AG04450 (cell line): ENCODE data around the gene LILRB5. TPM values are rescaled to one million over a fixed set of nuclear protein-coding genes. Genes with fewer than 3 reads are reported as not detected.

Experiments used
- CTCF ChIA-PET: fragments of 300-600, 350-600 bp; formaldehyde crosslinking; extraction: SDS; loops from one replicate; lab custom pipeline; 2022; ENCODE audit warnings: antibody characterized with exemption, inconsistent platforms; lab: Charles Lee
- POLR2A ChIA-PET: fragments of 350-600 bp; formaldehyde crosslinking; extraction: SDS; loops from one replicate; lab custom pipeline; 2021; ENCODE audit warnings: antibody characterized with exemption, inconsistent platforms; lab: Yijun Ruan, JAX
- DNase-seq: peaks from one replicate; pipeline ENCODE4 v3.0.0-alpha.2; 2011; ENCODE audit warnings: low read depth, low spot score
- H3K27ac ChIP-seq: one replicate; pipeline ENCODE4 v1.5.1; 2012; ENCODE audit warnings: low read depth, low read length, control low read depth
- H3K27me3 ChIP-seq: one replicate; pipeline ENCODE4 v1.6.0; 2012; ENCODE audit warnings: low read length; ENCODE audit not compliant: control insufficient read depth, insufficient read depth
- H3K4me3 ChIP-seq: 2 replicates; pipeline ENCODE4 v1.5.1; 2011; ENCODE audit warnings: mild to moderate bottlenecking, low read depth, low read length, control low read depth
- H3K9me3 ChIP-seq: 2 replicates; pipeline ENCODE4 v1.5.1; 2012; ENCODE audit warnings: low read length; ENCODE audit not compliant: control insufficient read depth, insufficient read depth
- polyA minus RNA-seq: library from RNA; depleted of rRNA, polyadenylated mRNA; stranded (reverse); fragments of >200 nt; gene quantifications from 2 replicates; pipeline ENCODE4 v1.2.3, GENCODE V29; 2011; rRNA and poly(A)+ RNA removed
- polyA plus RNA-seq: library from polyadenylated mRNA; depleted of rRNA; stranded (reverse); fragments of >200 nt; gene quantifications from 2 replicates; pipeline ENCODE4 v1.2.3, GENCODE V29; 2011; rRNA removed
- TF ChIP-seq, protein P1 (sequence below): IDR thresholded peaks from 2 replicates; pipeline ENCODE4 v1.5.1; 2011; ENCODE audit warnings: low read depth, low read length, control low read depth, inconsistent platforms

LILRB5 gene
- polyA plus RNA-seq (not detected in 2 replicates), polyA minus RNA-seq (not detected in 2 replicates)

- DNase-seq = no peak
- Histone ChIP-seq H3K9me3 (no peaks in the 10 kb centered on the region), H3K27ac (no peak within 1 kb of the TSS), H3K4me3 (no peak within 1 kb of the TSS), H3K27me3 (peaks cover 18% of the 10 kb centered on the region)
- CTCF ChIA-PET = no interaction called here
- TF ChIP-seq, protein P1, sequence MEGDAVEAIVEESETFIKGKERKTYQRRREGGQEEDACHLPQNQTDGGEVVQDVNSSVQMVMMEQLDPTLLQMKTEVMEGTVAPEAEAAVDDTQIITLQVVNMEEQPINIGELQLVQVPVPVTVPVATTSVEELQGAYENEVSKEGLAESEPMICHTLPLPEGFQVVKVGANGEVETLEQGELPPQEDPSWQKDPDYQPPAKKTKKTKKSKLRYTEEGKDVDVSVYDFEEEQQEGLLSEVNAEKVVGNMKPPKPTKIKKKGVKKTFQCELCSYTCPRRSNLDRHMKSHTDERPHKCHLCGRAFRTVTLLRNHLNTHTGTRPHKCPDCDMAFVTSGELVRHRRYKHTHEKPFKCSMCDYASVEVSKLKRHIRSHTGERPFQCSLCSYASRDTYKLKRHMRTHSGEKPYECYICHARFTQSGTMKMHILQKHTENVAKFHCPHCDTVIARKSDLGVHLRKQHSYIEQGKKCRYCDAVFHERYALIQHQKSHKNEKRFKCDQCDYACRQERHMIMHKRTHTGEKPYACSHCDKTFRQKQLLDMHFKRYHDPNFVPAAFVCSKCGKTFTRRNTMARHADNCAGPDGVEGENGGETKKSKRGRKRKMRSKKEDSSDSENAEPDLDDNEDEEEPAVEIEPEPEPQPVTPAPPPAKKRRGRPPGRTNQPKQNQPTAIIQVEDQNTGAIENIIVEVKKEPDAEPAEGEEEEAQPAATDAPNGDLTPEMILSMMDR = no peak
- POLR2A ChIA-PET = no interaction called here
Observed at GRCh38 chr19:54257116-54257480, at the start of gene LILRB5. Gene LILRB5, minus strand, starts transcription at chr19:54257273. Its CDS starts 80 bp downstream, at chr19:54257193.

DNA sequence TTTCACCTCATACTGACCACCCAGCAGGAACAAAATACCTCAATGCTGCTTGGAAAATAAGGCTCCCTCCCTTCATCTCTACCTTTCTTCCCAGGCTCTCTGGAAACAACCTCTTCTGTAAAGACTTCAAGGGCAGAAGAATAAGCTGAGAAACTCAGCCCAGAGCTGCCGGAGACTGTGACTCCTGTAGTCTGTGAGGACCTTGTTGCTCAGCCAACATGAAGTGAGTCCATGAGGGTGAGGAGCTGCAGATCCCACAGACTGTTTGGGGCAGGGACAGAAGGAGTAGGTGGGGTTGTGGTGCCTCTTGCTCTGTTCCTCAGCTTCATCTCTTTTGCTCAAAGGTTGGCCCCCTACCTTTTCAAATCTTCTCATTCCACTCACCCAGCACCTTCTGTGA, 48.1 kb upstream of the LILRB5 start:
- H3K27me3 ChIP-seq = no peaks in the 10 kb centered on the region
- ChIA-PET POLR2A (interaction anchor here (0.6 kb wide), 1 partner anchor 1312 kb away, joined by 10 read pairs; no protein-coding TSS in a partner anchor), CTCF (no interaction called here)
- TF ChIP-seq, protein P1 = no peak
- H3K9me3 ChIP-seq = no peaks in the 10 kb centered on the region; the same call in none of the 2 replicates
- no peak overlapping the region for H3K27ac ChIP-seq
- no peak for DNase-seq
- H3K4me3 ChIP-seq = no peak overlapping the region

DNA sequence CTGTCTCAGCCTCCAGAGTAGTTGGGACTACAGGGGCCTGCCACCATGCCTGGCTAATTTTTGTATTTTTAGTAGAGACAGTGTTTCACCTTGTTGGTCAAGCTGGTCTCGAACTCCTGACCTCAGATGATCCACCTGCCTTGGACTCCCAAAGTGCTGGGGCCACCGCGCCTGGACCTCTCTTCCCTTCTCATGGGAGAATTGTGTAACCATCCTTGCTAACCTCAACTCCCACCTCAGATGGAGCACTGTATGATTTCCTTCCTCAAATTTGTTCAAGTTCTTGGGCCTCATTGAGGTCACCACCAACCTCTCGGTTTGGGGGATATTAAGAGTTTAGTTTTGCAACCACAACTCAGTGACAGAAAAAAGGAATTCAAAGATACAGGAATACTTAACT, 45.2 kb upstream of the LILRB5 start:
- POLR2A ChIA-PET = no interaction called here
- Histone ChIP-seq H3K27me3 (no peaks in the 10 kb centered on the region), H3K4me3 (no peak overlapping the region), H3K9me3 (no peaks in the 10 kb centered on the region; the same call in 1 of the 2 replicates), H3K27ac (no peak overlapping the region)
- DNase-seq = no peak
- TF ChIP-seq, protein P1 = no peak
- CTCF ChIA-PET = no interaction called here

GRCh38 chr19:54299515-54299914, 42.4 kb upstream of the LILRB5 start:
- CTCF ChIA-PET = no interaction called here
- TF ChIP-seq, protein P1 = no peak

DNA sequence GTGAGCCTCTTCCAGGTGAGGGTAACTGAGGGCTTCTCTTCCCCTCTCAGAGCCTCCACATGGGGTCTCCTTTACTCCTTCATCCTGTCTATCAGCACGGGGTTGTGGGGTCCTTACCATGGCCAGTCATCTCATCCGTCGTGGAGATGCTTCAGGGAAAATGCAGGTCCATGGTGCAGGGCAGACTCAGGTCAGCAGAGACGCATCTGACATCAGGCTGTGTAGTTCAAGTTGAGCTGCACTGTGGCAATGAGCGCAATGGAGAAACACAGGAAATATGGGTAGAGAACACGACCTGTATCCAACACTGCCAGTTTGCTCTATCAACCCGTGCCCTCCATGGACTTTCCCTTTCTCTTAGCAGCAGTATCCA, 42.0 kb upstream of the LILRB5 start:
- Histone ChIP-seq H3K4me3 (no peak overlapping the region), H3K27me3 (no peaks in the 10 kb centered on the region), H3K27ac (no peak overlapping the region), H3K9me3 (no peaks in the 10 kb centered on the region)
- POLR2A ChIA-PET = no interaction called here
- CTCF ChIA-PET = no interaction called here
- TF ChIP-seq, protein P1 = no peak
- no peak for DNase-seq

More at GRCh38 chr19:54299515-54299914, 42.4 kb upstream of the LILRB5 start:
- Histone ChIP-seq H3K4me3 (no peak overlapping the region), H3K9me3 (no peaks in the 10 kb centered on the region), H3K27ac (no peak overlapping the region), H3K27me3 (no peaks in the 10 kb centered on the region)
- no peak for DNase-seq
- POLR2A ChIA-PET = no interaction called here
